Neural progenitor cell (in vitro differentiated cells): ENCODE results near the gene USE1. TPM values are rescaled to one million over a fixed set of nuclear protein-coding genes. Genes with fewer than 3 reads are reported as not detected.

Source experiments
- DNase-seq: peaks from one replicate; pipeline ENCODE4 v3.0.0-alpha.2; 2016; ENCODE audit warnings: low spot score
- H2AFZ ChIP-seq: fragments of 200-600 bp; sonication (generic); replicated peaks from 2 replicates; pipeline ENCODE4 v1.6.1; 2016; ENCODE audit warnings: antibody characterized with exemption
- H3F3A ChIP-seq: fragments of 200-600 bp; sonication (generic); 2 replicates; pipeline ENCODE4 v1.6.1; 2016; ENCODE audit warnings: antibody characterized with exemption, low read depth
- H3K27ac ChIP-seq: fragments of 200-600 bp; sonication (generic); 2 replicates; pipeline ENCODE4 v1.5.1; 2016; ENCODE audit warnings: mild to moderate bottlenecking
- H3K27me3 ChIP-seq: fragments of 200-600 bp; sonication (generic); 2 replicates; pipeline ENCODE4 v1.6.1; 2016; ENCODE audit warnings: mild to moderate bottlenecking, moderate library complexity
- H3K36me3 ChIP-seq: fragments of 200-600 bp; sonication (generic); 2 replicates; pipeline ENCODE4 v1.5.1; 2016
- H3K4me1 ChIP-seq: fragments of 200-600 bp; sonication (generic); 2 replicates; pipeline ENCODE4 v1.6.1; 2016; ENCODE audit warnings: mixed run types
- H3K4me2 ChIP-seq: fragments of 200-600 bp; sonication (generic); 2 replicates; pipeline ENCODE4 v1.6.1; 2016
- H3K4me3 ChIP-seq: fragments of 200-600 bp; sonication (generic); 2 replicates; pipeline ENCODE4 v1.5.1; 2016
- H3K79me2 ChIP-seq: fragments of 200-600 bp; sonication (generic); 2 replicates; pipeline ENCODE4 v1.6.1; 2016; ENCODE audit warnings: low read depth
- H3K9ac ChIP-seq: fragments of 200-600 bp; sonication (generic); 2 replicates; pipeline ENCODE4 v1.6.1; 2016
- H3K9me3 ChIP-seq: fragments of 200-600 bp; sonication (generic); 2 replicates; pipeline ENCODE4 v1.5.1; 2016; ENCODE audit warnings: low read depth
- H4K20me1 ChIP-seq: fragments of 200-600 bp; sonication (generic); 2 replicates; pipeline ENCODE4 v1.6.1; 2016; ENCODE audit warnings: low read depth
- H3K27ac Mint-ChIP-seq: 3 replicates; pipeline ENCODE4 v1.8.0; 2021; ENCODE audit warnings: mixed read lengths
- H3K27me3 Mint-ChIP-seq: 2 replicates; pipeline ENCODE4 v1.8.0; 2022; ENCODE audit warnings: low read depth, mild to moderate bottlenecking, inconsistent platforms, moderate library complexity, mixed read lengths; ENCODE audit not compliant: insufficient read depth
- H3K36me3 Mint-ChIP-seq: 3 replicates; pipeline ENCODE4 v1.8.0; 2021; ENCODE audit warnings: mixed read lengths
- H3K4me1 Mint-ChIP-seq: 3 replicates; pipeline ENCODE4 v1.8.0; 2021; ENCODE audit warnings: mixed read lengths
- H3K4me3 Mint-ChIP-seq: 3 replicates; pipeline ENCODE4 v1.8.0; 2021; ENCODE audit warnings: mild to moderate bottlenecking, moderate library complexity, mixed read lengths
- H3K9me3 Mint-ChIP-seq: 3 replicates; pipeline ENCODE4 v1.8.0; 2020; ENCODE audit warnings: mixed read lengths
- CTCF ChIP-seq: fragments of 200-600 bp; sonication (generic); IDR thresholded peaks from 2 replicates; pipeline ENCODE4 v1.5.1; 2017; ENCODE audit warnings: antibody characterized with exemption, mild to moderate bottlenecking
- EZH2 ChIP-seq: fragments of 200-600 bp; sonication (generic); IDR thresholded peaks from 2 replicates; pipeline ENCODE4 v1.6.1; 2017; ENCODE audit warnings: antibody characterized with exemption, mild to moderate bottlenecking, moderate library complexity
- EZH2phosphoT487 ChIP-seq: fragments of 200-600 bp; sonication (generic); IDR thresholded peaks from 2 replicates; pipeline ENCODE4 v1.6.1; 2017; ENCODE audit warnings: antibody characterized with exemption
- total RNA-seq: library from RNA; depleted of rRNA; stranded (reverse); fragments of >200 nt; gene quantifications from 2 replicates; pipeline ENCODE4 v1.2.3, GENCODE V29; 2015; ENCODE audit warnings: low replicate concordance

The USE1 gene
- total RNA-seq, 1 donor from 2014 or later, result 12.1 TPM

GRCh38 chr19:17180997-17181702 lies 34.0 kb upstream of the USE1 start:
- Histone ChIP-seq H3F3A (peaks cover 16% of the 10 kb centered on the region), H3K27ac (no peak overlapping the region), H3K79me2 (no peaks in the 10 kb centered on the region), H3K4me3 (no peak overlapping the region), H2AFZ (no peak overlapping the region), H3K36me3 (no peaks in the 10 kb centered on the region), H3K4me1 (peaks cover 8% of the 10 kb centered on the region), H3K27me3 (no peaks in the 10 kb centered on the region), H3K9me3 (no peaks in the 10 kb centered on the region), H3K9ac (no peak overlapping the region), H4K20me1 (no peaks in the 10 kb centered on the region), H3K4me2 (no peak overlapping the region)
- peaks cover 7% of the 10 kb centered on the region for H3K4me1 Mint-ChIP-seq
- peak overlapping the region; percentile 11 for H3K27ac Mint-ChIP-seq
- peaks cover 4% of the 10 kb centered on the region for H3K27me3 Mint-ChIP-seq
- no peaks in the 10 kb centered on the region for H3K9me3 Mint-ChIP-seq
- DNase-seq, result peak; percentile 42
- peaks cover 20% of the 10 kb centered on the region for H3K36me3 Mint-ChIP-seq
- peak overlapping the region; percentile 10 for H3K4me3 Mint-ChIP-seq
- TF ChIP-seq EZH2phosphoT487, result no peak
- no peak for TF ChIP-seq EZH2
- no peak for TF ChIP-seq CTCF

GRCh38 chr19:17183271-17183761 lies 31.8 kb upstream of the USE1 start:
- no peak overlapping the region for H3K4me2 ChIP-seq
- peaks cover 6% of the 10 kb centered on the region for H3K27me3 Mint-ChIP-seq
- no peak for DNase-seq
- H3F3A ChIP-seq, result peaks cover 16% of the 10 kb centered on the region
- no peak overlapping the region for H2AFZ ChIP-seq
- H3K36me3 ChIP-seq, result no peaks in the 10 kb centered on the region
- peaks cover 8% of the 10 kb centered on the region for H3K4me1 ChIP-seq
- H3K27me3 ChIP-seq, result no peaks in the 10 kb centered on the region
- no peak overlapping the region for H3K4me3 Mint-ChIP-seq
- no peaks in the 10 kb centered on the region for H3K9me3 ChIP-seq
- H3K4me1 Mint-ChIP-seq, result peaks cover 7% of the 10 kb centered on the region
- no peak for TF ChIP-seq EZH2phosphoT487
- TF ChIP-seq EZH2, result no peak
- no peak for TF ChIP-seq CTCF
- H3K79me2 ChIP-seq, result no peaks in the 10 kb centered on the region
- H3K9me3 Mint-ChIP-seq, result no peaks in the 10 kb centered on the region
- peaks cover 24% of the 10 kb centered on the region for H3K36me3 Mint-ChIP-seq
- H3K27ac Mint-ChIP-seq, result no peak overlapping the region
- H3K27ac ChIP-seq, result no peak overlapping the region
- H4K20me1 ChIP-seq, result no peaks in the 10 kb centered on the region
- H3K9ac ChIP-seq, result no peak overlapping the region
- H3K4me3 ChIP-seq, result no peak overlapping the region

GRCh38 chr19:17183858-17184321 lies 31.3 kb upstream of the USE1 start:
- no peak overlapping the region for H3K4me2 ChIP-seq
- Mint-ChIP-seq H3K4me1 (peaks cover 7% of the 10 kb centered on the region), H3K9me3 (no peaks in the 10 kb centered on the region), H3K27ac (no peak overlapping the region), H3K4me3 (no peak overlapping the region), H3K36me3 (peaks cover 20% of the 10 kb centered on the region), H3K27me3 (peaks cover 6% of the 10 kb centered on the region)
- no peaks in the 10 kb centered on the region for H3K9me3 ChIP-seq
- H3F3A ChIP-seq, result peaks cover 16% of the 10 kb centered on the region
- DNase-seq, result no peak
- H3K36me3 ChIP-seq, result no peaks in the 10 kb centered on the region
- no peak overlapping the region for H3K9ac ChIP-seq
- no peak for TF ChIP-seq EZH2
- TF ChIP-seq EZH2phosphoT487, result no peak
- TF ChIP-seq CTCF, result no peak
- H3K4me1 ChIP-seq, result peaks cover 8% of the 10 kb centered on the region
- H3K27me3 ChIP-seq, result no peaks in the 10 kb centered on the region
- no peaks in the 10 kb centered on the region for H4K20me1 ChIP-seq
- H3K27ac ChIP-seq, result no peak overlapping the region
- no peak overlapping the region for H3K4me3 ChIP-seq
- H3K79me2 ChIP-seq, result no peaks in the 10 kb centered on the region
- H2AFZ ChIP-seq, result no peak overlapping the region
